Mesothelial cell of epicardium (in vitro differentiated cells): ENCODE data around the gene NHSL1. TPM values are rescaled to one million over a fixed set of nuclear protein-coding genes. Genes with fewer than 3 reads are reported as not detected.
A peak's percentile ranks its signal among the peaks of the same experiment; 100 is the strongest.

Experiments
- DNase-seq, 2 experiments: peaks; one replicate each; pipeline ENCODE4 v3.0.0; 2021; ENCODE audit warnings: low spot score in 2 of 2; ENCODE audit not compliant: unreplicated experiment in 2 of 2
- H3K27ac Mint-ChIP-seq: 2 replicates; pipeline ENCODE4 v1.8.0; 2021; ENCODE audit warnings: mixed read lengths
- H3K27me3 Mint-ChIP-seq: 2 replicates; pipeline ENCODE4 v1.8.0; 2021; ENCODE audit warnings: low read depth, mixed read lengths
- H3K36me3 Mint-ChIP-seq: 2 replicates; pipeline ENCODE4 v1.8.0; 2021; ENCODE audit warnings: mixed read lengths
- H3K4me1 Mint-ChIP-seq: 2 replicates; pipeline ENCODE4 v1.8.0; 2021; ENCODE audit warnings: mixed read lengths
- H3K4me3 Mint-ChIP-seq: 2 replicates; pipeline ENCODE4 v1.8.0; 2021; ENCODE audit warnings: mild to moderate bottlenecking, moderate library complexity, mixed read lengths
- H3K9me3 Mint-ChIP-seq: 2 replicates; pipeline ENCODE4 v1.8.0; 2021; ENCODE audit warnings: mixed read lengths
- total RNA-seq: library from RNA; stranded (reverse); gene quantifications from 3 replicates; pipeline ENCODE4 v1.2.1, GENCODE V29; 2021
- TF ChIP-seq, protein P1 (sequence below): fragments of 200-600 bp; sonication (generic); IDR thresholded peaks from one replicate; pipeline ENCODE4 v1.5.0; 2021; ENCODE audit warnings: antibody characterized with exemption; ENCODE audit not compliant: unreplicated experiment

The NHSL1 gene
- total RNA-seq, 1 donor from 2014 or later = 68.0 TPM

DNA sequence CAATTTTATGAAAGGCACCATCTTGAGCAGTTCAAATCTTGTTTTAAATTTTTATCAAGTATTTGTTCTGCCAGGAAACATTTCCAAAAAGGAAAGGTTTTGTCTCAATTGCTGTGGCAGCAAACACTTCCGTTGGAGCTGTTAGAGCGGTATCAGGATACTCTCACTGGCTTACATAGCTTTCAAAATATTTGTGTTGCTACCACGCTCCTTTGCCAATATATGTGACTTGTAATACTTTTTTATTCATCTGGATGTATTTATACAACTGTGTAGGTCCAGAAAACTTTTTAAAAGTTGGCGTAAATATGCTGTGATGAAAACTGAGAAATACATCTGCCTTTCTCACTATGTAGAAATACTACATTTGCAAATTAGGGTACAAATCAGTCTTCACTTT, 37.8 kb upstream of the NHSL1 start:
- peaks cover 61% of the 10 kb centered on the region for H3K4me1 Mint-ChIP-seq
- TF ChIP-seq, protein P1, sequence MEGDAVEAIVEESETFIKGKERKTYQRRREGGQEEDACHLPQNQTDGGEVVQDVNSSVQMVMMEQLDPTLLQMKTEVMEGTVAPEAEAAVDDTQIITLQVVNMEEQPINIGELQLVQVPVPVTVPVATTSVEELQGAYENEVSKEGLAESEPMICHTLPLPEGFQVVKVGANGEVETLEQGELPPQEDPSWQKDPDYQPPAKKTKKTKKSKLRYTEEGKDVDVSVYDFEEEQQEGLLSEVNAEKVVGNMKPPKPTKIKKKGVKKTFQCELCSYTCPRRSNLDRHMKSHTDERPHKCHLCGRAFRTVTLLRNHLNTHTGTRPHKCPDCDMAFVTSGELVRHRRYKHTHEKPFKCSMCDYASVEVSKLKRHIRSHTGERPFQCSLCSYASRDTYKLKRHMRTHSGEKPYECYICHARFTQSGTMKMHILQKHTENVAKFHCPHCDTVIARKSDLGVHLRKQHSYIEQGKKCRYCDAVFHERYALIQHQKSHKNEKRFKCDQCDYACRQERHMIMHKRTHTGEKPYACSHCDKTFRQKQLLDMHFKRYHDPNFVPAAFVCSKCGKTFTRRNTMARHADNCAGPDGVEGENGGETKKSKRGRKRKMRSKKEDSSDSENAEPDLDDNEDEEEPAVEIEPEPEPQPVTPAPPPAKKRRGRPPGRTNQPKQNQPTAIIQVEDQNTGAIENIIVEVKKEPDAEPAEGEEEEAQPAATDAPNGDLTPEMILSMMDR = no peak
- peaks cover 15% of the 10 kb centered on the region for H3K36me3 Mint-ChIP-seq
- no peak overlapping the region for H3K4me3 Mint-ChIP-seq
- DNase-seq = no peak
- peaks cover 3% of the 10 kb centered on the region for H3K9me3 Mint-ChIP-seq
- no peak overlapping the region for H3K27ac Mint-ChIP-seq
- H3K27me3 Mint-ChIP-seq = no peaks in the 10 kb centered on the region

DNA sequence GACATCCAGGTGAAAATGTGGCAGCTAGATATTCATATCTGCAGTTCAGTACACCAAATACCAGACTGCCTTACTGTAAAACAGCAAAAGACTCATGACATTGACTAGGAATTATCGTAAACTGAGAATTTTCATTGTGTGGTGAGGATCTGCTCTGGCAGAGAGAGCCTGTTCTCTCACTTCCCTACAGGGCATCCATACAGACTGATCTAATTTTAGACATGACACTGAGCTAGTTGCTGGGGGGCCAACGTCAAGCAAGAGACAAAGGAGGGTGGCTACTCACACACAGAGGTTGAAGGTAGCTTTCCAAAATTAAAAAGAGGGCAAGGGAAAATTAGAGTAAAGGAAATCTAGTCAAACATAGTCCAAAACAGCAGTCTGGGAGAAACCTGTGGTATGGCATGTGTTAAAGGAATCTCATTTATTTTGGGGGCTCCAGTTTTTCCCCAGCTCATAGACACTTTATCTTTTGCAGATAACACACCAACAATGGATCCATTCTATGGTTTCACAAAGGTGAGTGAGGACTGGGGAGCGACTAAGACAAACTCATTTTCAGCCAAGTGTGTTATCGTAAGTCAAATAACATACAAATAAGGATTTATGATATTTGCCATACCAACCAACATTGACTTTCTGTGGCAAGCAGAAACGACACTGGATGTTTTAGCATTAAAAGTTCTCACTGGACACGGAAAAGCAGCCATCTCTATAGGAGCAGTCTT, 36.6 kb upstream of the NHSL1 start:
- TF ChIP-seq, protein P1 = no peak
- peak overlapping the region; percentile 28 for H3K27ac Mint-ChIP-seq
- H3K9me3 Mint-ChIP-seq = peaks cover 3% of the 10 kb centered on the region
- no peak for DNase-seq
- no peaks in the 10 kb centered on the region for H3K27me3 Mint-ChIP-seq
- peaks cover 49% of the 10 kb centered on the region for H3K4me1 Mint-ChIP-seq
- peaks cover 21% of the 10 kb centered on the region for H3K36me3 Mint-ChIP-seq
- H3K4me3 Mint-ChIP-seq = no peak overlapping the region

GRCh38 chr6:138533667-138534066, 34.4 kb upstream of the NHSL1 start:
- TF ChIP-seq, protein P1 = no peak
- peaks cover 33% of the 10 kb centered on the region for H3K4me1 Mint-ChIP-seq
- no peak overlapping the region for H3K4me3 Mint-ChIP-seq

GRCh38 chr6:138531387-138531786, 32.1 kb upstream of the NHSL1 start:
- H3K4me1 Mint-ChIP-seq = peaks cover 35% of the 10 kb centered on the region
- H3K27ac Mint-ChIP-seq = no peak overlapping the region
- H3K4me3 Mint-ChIP-seq = no peak overlapping the region

More at GRCh38 chr6:138533667-138534066, 34.4 kb upstream of the NHSL1 start:
- Mint-ChIP-seq H3K9me3 (peaks cover 10% of the 10 kb centered on the region), H3K27me3 (no peaks in the 10 kb centered on the region), H3K27ac (no peak overlapping the region), H3K36me3 (peaks cover 29% of the 10 kb centered on the region)
- no peak for DNase-seq

DNA sequence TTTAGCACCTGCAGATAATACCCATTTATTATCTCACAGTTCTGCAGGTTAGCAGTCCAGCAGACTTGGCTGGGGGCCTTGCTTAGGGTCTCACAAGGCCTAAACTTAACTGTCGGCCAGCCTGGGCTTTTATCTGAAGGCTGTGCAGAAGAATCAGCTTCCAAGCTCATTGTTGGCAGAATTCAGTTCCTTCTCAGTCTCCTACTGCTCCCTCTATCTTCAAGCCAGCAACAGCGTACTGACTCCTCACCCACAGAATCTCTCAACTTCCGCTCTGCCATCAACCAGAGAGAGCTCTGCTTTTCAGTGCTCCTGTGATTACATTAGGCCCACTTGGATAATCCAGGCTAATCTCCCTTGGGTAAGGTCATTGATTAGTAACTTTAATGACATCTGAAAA, 30.2 kb upstream of the NHSL1 start:
- Mint-ChIP-seq H3K27me3 (no peaks in the 10 kb centered on the region), H3K4me1 (peaks cover 24% of the 10 kb centered on the region), H3K27ac (no peak overlapping the region), H3K36me3 (peaks cover 26% of the 10 kb centered on the region), H3K9me3 (peaks cover 10% of the 10 kb centered on the region), H3K4me3 (no peak overlapping the region)
- no peak for DNase-seq
- TF ChIP-seq, protein P1 = no peak

More at GRCh38 chr6:138531387-138531786, 32.1 kb upstream of the NHSL1 start:
- peaks cover 10% of the 10 kb centered on the region for H3K9me3 Mint-ChIP-seq
- TF ChIP-seq, protein P1 = no peak
- peaks cover 29% of the 10 kb centered on the region for H3K36me3 Mint-ChIP-seq
- H3K27me3 Mint-ChIP-seq = no peaks in the 10 kb centered on the region
- DNase-seq = no peak
